Head of caudate nucleus (tissue), 42 donors: ENCODE results near the gene SUFU.

Source experiments
- DNase-seq, 42 donors: peaks; one replicate each; pipeline versions ENCODE4 v3.0.0 to v3.0.0-alpha.2; 2020 to 2021; ENCODE audit warnings: mixed read lengths in 7 of 42
- intact Hi-C: fragments of 100-400 bp; cut with DNase I; formaldehyde crosslinking; loops from one replicate; pipeline ENCODE4 v1.15.0; 2022

SUFU gene

DNA sequence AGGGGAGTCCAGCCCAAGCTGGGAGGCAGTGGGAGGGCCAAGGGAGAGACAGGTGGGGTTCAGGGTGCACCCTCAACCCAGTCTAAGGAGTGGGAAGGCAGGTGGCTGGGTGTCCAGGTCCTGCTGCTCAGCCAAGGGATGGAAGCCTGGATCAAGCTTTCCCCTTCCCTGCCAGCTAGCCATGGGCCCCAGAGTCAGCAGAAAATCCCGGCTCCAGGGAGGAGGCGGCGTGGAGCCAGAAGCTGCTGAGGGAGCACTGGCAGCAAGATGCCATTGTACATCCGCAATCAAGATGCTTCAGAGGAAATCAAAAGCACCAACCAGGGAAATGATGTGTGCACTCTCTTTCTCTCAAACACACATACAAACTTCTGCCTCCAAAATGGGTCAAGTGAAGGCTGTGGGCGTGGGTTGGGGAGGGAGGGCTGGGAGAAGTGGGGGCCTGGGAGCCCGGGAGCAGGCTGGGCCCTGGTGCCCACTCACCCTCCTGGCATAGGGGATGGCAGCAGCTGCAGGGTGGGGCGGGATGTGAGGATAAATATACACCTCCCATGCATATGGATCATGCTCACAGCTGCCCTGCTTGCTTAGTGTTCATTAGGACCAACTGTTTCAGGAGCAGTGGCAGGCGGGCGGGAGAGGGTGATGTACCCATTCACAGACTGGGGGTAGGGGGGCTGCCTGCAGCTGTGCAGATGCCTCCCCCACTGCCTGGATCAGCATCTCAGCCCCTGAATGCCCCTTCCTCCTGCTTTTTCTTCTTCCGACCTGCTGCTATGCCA is 164.7 kb downstream of the SUFU start:
- intact Hi-C loops: no loop called here
- DNase-seq: peak in 3 of 42 donors; percentile 43 to 62 (median 45)

DNA sequence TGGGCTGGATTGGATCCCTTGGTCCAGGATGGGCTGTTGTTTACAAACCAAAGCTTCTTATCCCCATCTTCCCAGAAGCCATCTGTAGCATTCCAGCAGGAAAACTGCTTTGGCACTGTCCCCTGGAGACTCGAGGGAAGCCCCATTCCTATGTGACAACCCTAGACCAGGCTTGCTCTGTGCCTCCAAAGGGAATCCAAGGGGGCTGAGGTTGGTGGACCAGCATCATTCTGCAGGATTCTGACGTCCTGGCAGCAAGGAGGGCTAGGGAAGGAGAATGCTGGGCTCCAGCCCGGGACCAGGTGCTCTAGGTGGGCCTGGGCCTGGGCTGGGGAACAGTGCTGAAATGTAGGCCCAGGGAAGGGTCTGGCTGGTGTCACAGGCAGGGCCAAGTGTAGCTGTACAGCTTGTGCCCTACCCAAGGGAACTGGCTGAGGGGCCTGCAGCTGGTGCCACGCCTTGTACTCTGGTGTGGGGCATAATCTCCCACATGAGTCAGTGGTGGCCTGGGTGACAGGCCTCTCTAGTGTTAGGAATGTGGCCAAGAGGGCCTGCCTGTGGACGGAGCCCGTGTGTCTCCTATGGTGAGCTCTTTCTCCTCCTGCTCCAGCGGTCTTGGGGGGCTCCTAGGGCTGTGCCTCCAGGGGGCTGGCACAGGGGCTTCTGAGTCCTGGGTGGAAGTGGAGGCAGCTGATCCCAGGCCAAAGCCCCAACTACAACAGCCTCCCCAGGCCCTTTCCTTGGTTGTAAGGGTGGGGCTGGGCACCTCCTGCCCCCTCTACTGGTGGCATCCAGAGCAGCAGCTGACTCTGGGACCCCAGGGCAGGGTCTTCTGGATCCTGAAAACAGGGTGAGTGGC is 165.7 kb downstream of the SUFU start:
- intact Hi-C loops: no loop called here

DNA sequence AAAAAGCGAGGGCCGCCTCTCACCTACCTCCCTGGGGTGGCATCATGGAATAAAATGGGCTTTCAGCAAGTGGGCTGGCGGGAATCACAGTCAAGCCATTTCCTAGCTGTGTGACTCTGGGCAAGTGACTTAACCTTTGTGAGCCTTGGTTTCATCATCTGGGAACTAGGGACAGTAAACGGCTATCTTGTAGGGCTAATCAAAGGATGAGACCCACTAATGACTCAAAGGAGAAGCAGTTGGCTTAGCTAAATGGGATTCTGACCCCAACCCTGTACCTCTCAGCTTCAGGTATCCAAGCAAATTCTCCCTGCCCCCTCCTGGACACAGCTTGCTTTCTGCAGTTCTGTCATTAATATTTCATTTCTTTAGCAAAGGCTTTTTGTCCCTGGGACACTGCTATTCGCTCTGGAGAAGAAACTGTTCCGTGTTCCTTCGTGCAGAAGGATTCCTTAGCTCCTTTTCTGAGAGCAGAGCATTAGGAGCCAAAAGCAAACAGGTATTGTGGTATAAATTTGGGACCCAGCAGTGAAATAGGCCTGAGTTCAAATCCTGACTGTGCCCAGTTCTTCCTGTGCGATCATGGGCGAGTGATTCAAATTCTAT is 166.4 kb downstream of the SUFU start:
- intact Hi-C loops: no loop called here
- peak in 2 of 42 donors; percentile 0 to 3 for DNase-seq

More for the DNA sequence above, 165.7 kb downstream of the SUFU start:
- DNase-seq: peak in 14 of 42 donors; percentile 45 to 81 (median 72)

DNA sequence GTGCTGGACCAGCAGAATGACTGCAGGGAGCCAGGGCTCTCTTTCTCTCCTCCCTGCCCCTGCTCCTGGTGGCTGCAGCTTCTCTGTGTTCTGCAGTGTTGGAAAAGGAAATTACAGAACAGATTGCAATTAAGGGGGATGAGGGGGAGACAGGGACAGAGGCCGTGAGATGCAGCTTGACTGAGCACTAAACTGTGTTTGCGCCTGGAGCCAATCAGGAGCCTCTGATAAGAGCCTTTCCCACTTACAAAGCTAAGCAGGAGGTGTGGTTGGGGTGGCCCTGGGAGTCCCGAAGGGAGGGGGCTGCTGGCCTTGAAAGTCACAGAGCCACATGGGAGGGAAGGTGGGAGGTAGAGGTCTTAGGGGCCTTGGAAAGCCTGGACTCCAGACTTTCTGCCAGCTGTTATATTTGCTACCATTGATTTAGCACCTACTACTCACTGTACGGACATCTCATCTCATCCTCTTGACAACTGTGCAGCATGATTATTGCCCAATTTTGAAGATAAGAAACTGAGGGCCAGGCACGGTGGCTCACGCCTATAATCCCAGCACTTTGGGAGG is 167.2 kb downstream of the SUFU start:
- intact Hi-C loops: no loop called here
- DNase-seq: peak in 3 of 42 donors; percentile 1 to 19 (median 7)

DNA sequence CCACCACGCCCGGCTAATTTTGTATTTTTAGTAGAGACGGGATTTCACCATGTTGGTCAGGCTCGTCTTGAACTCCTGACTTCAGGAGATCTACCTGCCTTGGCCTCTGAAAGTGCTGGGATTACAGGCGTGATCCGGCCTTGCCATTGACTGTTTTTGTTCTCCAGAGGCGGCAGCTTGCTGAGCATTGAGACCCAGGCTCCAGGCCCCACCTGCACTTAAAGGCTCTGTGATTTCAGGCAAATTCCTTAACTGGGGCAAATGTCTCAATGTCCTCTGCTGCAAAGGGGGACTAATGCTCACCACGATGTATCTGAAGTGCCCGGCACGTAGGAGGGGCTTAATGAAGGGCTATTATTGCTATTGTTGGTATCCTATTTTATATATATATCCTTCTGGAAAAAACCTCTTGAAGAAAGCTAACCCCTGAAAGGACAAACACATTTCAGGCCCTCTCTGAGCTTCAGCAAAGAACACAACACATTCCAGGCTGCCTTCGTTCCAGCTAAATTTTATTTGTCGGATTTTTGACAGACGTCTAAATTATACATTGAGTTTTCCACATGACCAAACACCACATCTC is 169.6 kb downstream of the SUFU start:
- peak in 3 of 42 donors; percentile 8 to 16 (median 13) for DNase-seq
- intact Hi-C loops: no loop called here

DNA sequence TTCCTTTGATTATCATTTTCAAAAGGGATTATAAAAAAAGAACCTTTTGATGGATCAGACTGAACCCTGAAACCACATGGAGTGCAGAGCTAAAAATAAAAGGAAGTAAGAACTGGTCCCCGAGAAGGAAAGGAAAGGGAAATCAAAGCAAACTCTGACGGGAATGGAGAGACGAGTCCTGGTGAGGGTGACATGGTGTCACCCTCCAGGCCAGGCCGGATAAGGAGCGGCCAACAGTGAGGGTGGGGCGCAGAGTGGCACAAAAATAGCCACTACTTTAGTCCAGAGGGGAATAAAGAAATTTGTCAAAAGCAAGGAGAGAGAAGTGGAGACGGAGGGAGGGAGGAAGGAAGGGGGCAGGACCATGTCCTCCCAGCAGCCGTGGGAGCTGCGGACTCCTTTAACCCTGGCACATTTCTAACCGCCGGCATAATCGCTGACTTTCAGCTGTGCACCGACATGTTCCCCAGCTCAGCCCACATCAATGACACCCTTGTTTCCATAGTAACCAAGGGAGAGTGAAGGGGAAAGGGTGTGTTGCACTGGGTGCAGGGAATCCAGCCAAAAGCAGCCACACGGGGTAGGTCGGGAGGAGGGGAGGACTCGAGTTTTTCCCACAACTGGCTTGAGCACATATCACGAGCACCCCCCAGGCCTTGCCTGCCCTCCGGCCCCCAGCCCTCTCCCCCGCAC is 170.2 kb downstream of the SUFU start:
- intact Hi-C loops: no loop called here
- DNase-seq: peak; percentile 52 to 92 (median 76)

DNA sequence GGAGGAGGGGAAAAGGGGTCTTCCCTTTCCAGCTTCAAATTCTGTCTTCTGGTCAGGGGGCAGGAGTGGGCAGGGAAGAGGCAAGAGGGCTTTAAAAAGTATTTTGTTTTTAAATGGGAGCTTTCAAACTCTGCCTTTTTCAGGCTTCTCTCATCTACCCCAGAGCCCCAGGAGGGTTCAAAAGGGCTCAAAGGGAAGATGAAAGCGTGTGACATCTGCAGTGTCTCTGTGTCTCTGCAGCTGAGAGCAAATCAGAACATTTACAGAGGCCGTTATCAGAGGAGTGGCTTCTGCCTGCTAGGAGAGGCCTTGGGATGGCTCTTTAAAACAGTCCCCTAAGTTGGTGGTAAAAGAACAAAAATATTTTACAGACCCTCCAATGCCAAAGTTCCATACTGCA is 170.8 kb downstream of the SUFU start:
- peak in 7 of 42 donors; percentile 9 to 67 (median 40) for DNase-seq
- intact Hi-C loops: no loop called here

DNA sequence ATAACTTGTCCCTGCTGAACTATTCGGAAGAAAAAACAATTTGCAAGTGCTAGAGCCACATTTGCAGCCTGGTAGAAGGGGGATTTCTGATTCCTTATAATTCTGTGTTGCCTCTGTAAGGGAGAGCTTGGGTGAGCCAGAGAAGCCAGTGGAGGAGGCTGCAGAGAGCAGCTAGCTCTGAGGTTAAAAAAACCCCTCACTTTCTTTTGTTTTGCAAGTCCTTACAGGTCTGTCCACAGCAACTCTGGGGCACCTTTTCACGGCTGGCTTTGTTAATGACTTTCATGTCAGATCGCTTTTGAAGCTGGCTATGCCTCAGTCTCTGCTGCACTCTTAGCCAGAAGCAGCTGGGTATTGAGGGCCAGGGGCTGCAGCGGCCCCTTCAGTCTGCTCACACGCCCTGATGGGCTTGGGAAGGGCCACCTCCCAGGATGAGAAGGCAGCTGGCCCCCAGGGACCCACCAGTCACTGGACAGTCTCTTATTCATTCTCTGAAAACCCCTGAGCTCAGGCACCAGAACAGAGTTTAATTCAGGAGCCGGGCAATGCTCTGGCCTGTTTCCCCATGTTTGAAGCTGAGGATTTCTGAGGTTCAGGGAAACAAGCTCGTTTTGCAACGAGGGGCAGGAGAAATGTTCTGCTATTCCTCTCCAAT is 171.4 kb downstream of the SUFU start:
- peak in 6 of 42 donors; percentile 10 to 35 (median 24) for DNase-seq

DNA sequence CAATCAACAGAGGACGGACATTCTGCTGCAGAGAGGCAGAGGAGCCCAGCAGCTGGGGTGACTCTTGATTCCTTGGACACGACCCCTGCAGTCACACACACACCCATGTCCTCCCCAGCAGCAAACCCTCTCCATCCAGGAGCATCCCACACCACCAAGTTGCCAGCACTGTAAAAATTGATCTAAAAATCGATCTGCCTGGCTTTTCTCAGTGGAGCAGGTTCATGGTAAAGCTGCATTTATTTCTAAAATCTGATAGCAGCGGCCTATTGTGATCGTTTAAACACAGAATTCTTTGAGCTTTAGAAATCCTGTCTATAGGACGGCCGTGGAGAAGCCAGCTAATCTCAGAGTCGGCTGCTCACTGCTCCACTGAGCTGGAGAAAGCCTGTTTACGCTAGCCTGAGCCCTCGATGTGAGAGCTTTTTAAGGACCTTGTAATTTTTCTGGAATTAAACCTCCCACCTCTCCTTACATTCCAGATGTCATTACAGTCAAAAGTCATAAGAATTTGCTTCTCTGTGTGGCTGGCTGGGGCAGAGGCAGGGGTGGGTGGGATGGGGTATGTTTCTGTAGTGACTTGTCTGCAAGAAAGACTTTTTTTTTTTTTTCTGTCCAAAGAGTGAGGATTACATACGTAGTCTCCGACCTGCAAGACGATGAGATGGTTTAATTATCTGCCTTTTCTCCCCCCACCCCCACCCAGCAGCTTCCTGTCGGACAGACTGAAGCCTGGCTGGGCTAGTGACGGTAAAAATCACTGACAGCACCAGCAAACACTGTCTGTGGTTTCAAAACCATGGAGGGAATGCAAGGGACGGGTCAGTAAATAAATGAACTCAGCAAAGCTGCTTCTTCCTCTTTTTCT is 172.1 kb downstream of the SUFU start:
- DNase-seq: peak in 8 of 42 donors; percentile 9 to 54 (median 36)
- intact Hi-C loops: loop anchor here (5.0 kb wide), 2 partner anchors 34 to 36 kb away; partner anchors contain the start of genes ARL3, SFXN2 and TRIM8

More for the DNA sequence above, 171.4 kb downstream of the SUFU start:
- intact Hi-C loops: loop anchor here (5.0 kb wide), 2 partner anchors 33 to 37 kb away; partner anchors contain the start of genes ARL3, SFXN2 and TRIM8

DNA sequence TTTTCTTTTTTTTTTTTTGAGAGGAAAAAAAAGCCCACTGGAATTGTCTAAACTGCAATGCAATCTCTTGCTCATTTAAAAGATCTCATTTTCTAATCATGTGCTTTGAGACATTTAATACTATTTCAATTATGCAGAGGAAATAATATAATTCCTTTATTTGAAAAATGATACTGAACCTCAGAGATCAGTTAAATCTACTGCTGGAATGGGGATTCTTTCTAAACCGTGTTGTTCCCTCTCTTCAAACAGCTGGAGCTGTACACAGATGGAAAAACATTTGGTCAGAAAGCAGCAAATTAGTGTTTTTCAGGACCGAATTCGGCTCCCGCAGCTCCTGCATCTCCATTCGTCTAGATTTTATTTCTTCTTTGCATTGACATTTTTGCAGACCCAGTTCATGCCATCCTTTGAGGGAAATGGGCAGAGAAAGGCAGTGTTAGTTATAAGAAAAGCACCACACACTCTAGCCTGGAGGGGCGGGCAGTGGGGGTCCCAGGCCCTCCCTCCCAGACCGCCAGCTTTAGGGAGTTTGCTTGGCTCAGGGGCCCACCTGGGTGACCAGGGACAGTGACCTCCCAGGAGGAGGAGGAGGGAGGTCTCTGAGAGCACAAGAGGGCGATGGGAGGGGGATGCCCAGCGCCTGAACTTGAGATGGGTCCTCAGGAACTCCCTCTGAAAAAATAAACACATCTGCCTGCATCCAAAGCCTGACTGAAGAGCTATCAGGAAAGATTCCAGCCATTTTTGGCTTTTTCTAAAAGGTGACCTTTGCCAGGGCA is 173.0 kb downstream of the SUFU start:
- intact Hi-C loops: loop anchor here (5.0 kb wide), 2 partner anchors 34 to 36 kb away; partner anchors contain the start of genes ARL3, SFXN2 and TRIM8
- DNase-seq: peak in 7 of 42 donors; percentile 3 to 31 (median 13)

DNA sequence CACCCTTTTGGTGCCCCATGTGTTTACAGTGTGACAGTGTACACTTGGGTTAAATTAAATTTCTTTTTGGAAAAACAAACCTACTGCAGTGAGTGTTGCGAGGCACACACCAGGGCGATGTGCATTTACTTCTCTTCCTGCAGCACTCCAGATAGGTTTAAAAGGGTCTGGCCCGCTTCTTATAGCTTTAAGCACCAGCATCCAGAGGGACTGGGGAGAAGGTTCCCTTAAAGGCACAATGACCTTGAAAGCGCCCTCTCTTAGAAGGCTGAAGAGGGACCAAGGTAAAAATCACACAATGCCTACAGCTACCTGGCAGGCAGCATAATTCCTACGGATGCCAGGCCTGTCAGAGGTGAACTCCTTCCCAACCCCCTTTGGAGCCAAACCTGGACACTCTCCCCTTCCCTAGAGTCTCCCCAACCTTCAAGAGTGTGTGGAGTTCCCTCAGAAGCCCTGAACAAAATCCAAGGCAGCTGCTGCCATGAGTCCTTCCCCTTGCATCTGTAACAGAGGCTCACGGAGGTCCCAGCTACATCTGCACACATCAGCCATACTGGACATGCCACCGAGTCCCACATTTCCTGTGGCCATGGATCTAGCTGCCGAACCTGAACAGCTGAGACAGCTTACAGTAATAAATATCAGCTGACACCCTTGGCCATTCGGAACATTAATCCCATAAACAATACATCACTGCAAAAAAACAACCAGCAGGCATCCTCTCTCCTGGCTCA is 173.7 kb downstream of the SUFU start:
- peak in 6 of 42 donors; percentile 5 to 36 (median 19) for DNase-seq
- intact Hi-C loops: loop anchor here (5.0 kb wide), 2 partner anchors 35 kb away; partner anchors contain the start of genes ARL3, SFXN2 and TRIM8

DNA sequence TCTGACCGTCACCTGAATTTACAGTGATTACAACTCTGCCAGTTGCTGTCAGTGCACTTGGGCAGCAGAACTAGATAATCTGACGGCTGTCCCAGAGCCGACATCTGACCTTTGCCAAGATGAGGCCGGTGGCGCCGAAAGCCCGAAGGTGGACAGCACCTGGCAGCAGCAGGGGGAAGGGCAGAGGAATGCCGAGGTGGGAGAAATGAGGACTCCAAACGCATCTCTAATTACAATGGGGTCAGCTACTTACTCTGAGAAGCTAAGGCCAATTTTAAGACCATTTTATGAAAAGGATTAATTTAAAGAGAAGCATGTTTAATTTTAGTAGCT is 174.3 kb downstream of the SUFU start:
- peak in 3 of 42 donors; percentile 14 to 34 (median 18) for DNase-seq
- intact Hi-C loops: loop anchor here (5.0 kb wide), 2 partner anchors 34 to 36 kb away; partner anchors contain the start of genes ARL3, SFXN2 and TRIM8

DNA sequence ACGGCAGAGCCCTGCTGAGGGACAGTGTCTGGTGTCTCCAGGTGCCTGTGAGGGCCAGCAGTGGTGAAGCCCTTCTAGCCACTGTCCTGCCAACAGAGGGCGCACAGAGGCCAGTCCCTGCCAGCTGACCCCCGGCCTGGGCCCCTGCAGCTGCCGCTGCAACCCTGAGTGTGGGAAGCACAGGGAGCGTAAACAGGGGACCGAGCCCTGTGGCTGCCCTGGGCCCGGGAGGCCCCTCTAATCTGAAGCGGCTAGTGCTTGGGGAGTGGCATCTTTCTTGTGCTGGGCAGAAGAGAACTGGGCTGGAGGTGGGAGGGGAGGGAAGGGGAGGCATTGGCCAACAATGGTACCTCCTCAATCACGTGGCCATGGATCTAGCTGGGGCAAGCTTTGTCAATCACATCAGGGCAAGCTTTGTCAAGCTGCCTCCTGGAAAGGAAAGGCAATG is 175.1 kb downstream of the SUFU start:
- intact Hi-C loops: loop anchor here (5.0 kb wide), 2 partner anchors 33 to 37 kb away; partner anchors contain the start of genes ARL3, SFXN2 and TRIM8
- peak; percentile 70 to 92 (median 84) for DNase-seq

DNA sequence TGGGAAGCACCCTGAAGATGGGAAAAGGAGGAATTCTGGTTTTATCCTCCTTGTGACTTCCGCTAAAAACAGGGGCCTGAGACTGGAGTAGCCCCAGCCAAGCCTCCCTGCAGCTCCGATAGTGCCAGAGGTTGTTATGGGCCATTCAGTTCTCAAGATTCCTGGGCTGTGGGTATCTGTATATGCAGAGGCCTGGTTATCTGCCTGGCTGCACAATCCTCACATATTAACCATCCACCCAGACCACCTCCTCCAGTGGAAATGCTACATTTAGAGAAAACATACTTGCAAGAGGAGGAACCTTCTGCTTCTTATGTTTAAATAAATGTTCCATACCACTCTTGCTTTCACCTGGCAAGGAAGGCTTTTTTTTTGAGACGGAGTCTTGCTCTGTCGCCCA is 175.8 kb downstream of the SUFU start:
- no peak for DNase-seq

DNA sequence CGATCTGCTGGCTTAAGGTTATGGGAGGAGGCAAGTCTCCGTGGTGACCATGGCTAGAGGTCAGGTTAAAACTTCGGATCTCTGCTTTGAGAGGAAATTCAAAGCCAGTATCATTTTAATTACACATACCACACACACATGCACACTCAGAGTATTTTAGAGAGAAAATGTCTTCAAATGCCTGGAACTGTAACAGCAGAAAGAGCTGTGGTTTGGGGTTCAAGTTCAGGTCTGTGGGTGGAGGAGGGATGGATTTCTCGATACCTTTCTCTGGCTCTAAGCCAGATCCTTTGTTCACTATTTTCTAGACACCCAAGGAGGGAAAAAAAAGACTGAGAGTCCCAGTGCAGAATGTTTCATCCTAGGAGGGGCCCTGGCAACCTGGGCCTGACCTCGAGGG is 177.9 kb downstream of the SUFU start:
- intact Hi-C loops: no loop called here
- DNase-seq: no peak

More for the DNA sequence above, 175.8 kb downstream of the SUFU start:
- intact Hi-C loops: loop anchor here (5.0 kb wide), 2 partner anchors 33 to 37 kb away; partner anchors contain the start of genes ARL3, SFXN2 and TRIM8
